IPS-NIHi11 (cell line): ENCODE measurements around the gene HS3ST3B1.

ENCODE experiments used
- DNase-seq: peaks from one replicate; pipeline ENCODE4 v3.0.0; 2012; ENCODE audit warnings: mixed read lengths, low spot score

Gene HS3ST3B1

GRCh38 chr17:14355556-14355955 lies 54.7 kb downstream of the HS3ST3B1 start:
- no peak for DNase-seq

GRCh38 chr17:14359163-14360020 lies 58.5 kb downstream of the HS3ST3B1 start:
- DNase-seq, result no peak

GRCh38 chr17:14360856-14361255 lies 60.0 kb downstream of the HS3ST3B1 start:
- no peak for DNase-seq

GRCh38 chr17:14361470-14361869 lies 60.6 kb downstream of the HS3ST3B1 start:
- no peak for DNase-seq

- no peak for DNase-seq
Observed at GRCh38 chr17:14361945-14362508, 61.1 kb downstream of the HS3ST3B1 start.

GRCh38 chr17:14366199-14366598 lies 65.3 kb downstream of the HS3ST3B1 start:
- DNase-seq, result no peak

- no peak for DNase-seq
Observed at GRCh38 chr17:14372461-14372860, 71.6 kb downstream of the HS3ST3B1 start.

- DNase-seq, result peak; percentile 21
Observed at GRCh38 chr17:14372905-14373613, 72.2 kb downstream of the HS3ST3B1 start.

- DNase-seq, result no peak
Observed at GRCh38 chr17:14373614-14374259, 72.9 kb downstream of the HS3ST3B1 start.

GRCh38 chr17:14374268-14374667 lies 73.4 kb downstream of the HS3ST3B1 start:
- DNase-seq, result no peak

GRCh38 chr17:14376666-14377065 lies 75.8 kb downstream of the HS3ST3B1 start:
- no peak for DNase-seq

GRCh38 chr17:14381606-14382005 lies 80.7 kb downstream of the HS3ST3B1 start:
- no peak for DNase-seq

- DNase-seq, result no peak
Observed at GRCh38 chr17:14387036-14387435, 86.2 kb downstream of the HS3ST3B1 start.

- no peak for DNase-seq
Observed at GRCh38 chr17:14389681-14390080, 88.8 kb downstream of the HS3ST3B1 start.

GRCh38 chr17:14393723-14394122 lies 92.8 kb downstream of the HS3ST3B1 start:
- DNase-seq, result no peak

- DNase-seq, result no peak
Observed at GRCh38 chr17:14395255-14395654, 94.4 kb downstream of the HS3ST3B1 start.

- no peak for DNase-seq
Observed at GRCh38 chr17:14396547-14396946, 95.7 kb downstream of the HS3ST3B1 start.

GRCh38 chr17:14398766-14399165 lies 97.9 kb downstream of the HS3ST3B1 start:
- DNase-seq, result no peak
